Activated CD8-positive, alpha-beta T cell treated with anti-CD3 and anti-CD28 coated beads for 36 hours (primary cell): Measurements from ENCODE around the gene IL1A. TPM values are rescaled to one million over a fixed set of nuclear protein-coding genes. Genes with fewer than 3 reads are reported as not detected.

ENCODE experiments used
- ATAC-seq: fragments of 200-7000 bp; cut with Tn5 transposase; one replicate; pipeline ENCODE4 v1.10.0; 2021; ENCODE audit warnings: mild to moderate bottlenecking, moderate library complexity
- CTCF ChIA-PET: fragments of 350-600 bp; sonication (Branson Sonifier 250); formaldehyde crosslinking; loops from one replicate; lab custom pipeline; 2021; ENCODE audit warnings: antibody characterized with exemption; lab: Charles Lee
- POLR2A ChIA-PET: fragments of 350-600 bp; sonication (Branson Sonifier 250); formaldehyde crosslinking; loops from one replicate; lab custom pipeline; 2021; ENCODE audit warnings: antibody characterized with exemption; lab: Charles Lee
- DNase-seq: peaks from one replicate; pipeline ENCODE4 v3.0.0-alpha.2; 2020
- H3K27ac Mint-ChIP-seq: one replicate; pipeline ENCODE4 v1.8.0; 2021; ENCODE audit warnings: mild to moderate bottlenecking, mixed read lengths
- H3K27me3 Mint-ChIP-seq: one replicate; pipeline ENCODE4 v1.8.0; 2021; ENCODE audit warnings: mixed read lengths
- H3K36me3 Mint-ChIP-seq: one replicate; pipeline ENCODE4 v1.8.0; 2021; ENCODE audit warnings: low read depth, mixed read lengths
- H3K4me1 Mint-ChIP-seq: one replicate; pipeline ENCODE4 v1.8.0; 2021; ENCODE audit warnings: low read depth, mixed read lengths
- H3K4me3 Mint-ChIP-seq: one replicate; pipeline ENCODE4 v1.8.0; 2021; ENCODE audit warnings: mild to moderate bottlenecking, moderate library complexity, mixed read lengths
- H3K9me3 Mint-ChIP-seq: one replicate; pipeline ENCODE4 v1.8.0; 2021; ENCODE audit warnings: mixed read lengths
- intact Hi-C: fragments of 100-400 bp; cut with micrococcal nuclease; formaldehyde crosslinking; loops from one replicate; pipeline ENCODE4 v1.10.0; 2022
- total RNA-seq, 2 experiments: library from RNA; stranded (reverse); gene quantifications; one replicate each; pipeline ENCODE4 v1.2.3, GENCODE V29; 2021
- TF ChIP-seq, protein P1 (sequence below): fragments of 200-600 bp; IDR thresholded peaks from one replicate; pipeline ENCODE4 v1.8.0; 2022; ENCODE audit warnings: antibody characterized with exemption, mild to moderate bottlenecking

The IL1A gene
- total RNA-seq, 2 experiments from 2014 or later: 0.69 to 0.99 TPM

DNA sequence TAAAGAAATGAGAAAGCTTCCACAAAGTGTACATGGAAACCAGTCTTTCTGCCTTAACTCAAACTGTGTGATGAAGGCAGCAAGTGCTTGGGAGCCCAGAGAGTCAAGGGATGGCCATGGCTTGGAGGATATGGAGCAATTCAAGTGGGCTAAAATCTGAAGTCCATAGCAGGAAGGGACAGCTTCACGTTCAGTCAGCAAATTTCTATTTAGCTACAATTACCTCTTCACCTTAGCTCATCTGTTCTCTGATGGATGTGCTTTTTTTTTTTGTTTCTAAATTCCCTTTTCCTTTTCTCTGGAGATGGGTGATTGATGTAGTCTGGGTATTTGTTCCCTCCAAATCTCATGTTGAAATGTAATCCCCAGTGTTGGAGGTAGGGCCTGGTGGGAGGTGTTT, 4.9 kb upstream of the IL1A start:
- no peak overlapping the region for H3K27ac Mint-ChIP-seq
- ATAC-seq: no peak
- no peaks in the 10 kb centered on the region for H3K36me3 Mint-ChIP-seq
- intact Hi-C loops: no loop called here
- no peak for DNase-seq
- peaks cover 15% of the 10 kb centered on the region for H3K27me3 Mint-ChIP-seq
- TF ChIP-seq, protein P1, sequence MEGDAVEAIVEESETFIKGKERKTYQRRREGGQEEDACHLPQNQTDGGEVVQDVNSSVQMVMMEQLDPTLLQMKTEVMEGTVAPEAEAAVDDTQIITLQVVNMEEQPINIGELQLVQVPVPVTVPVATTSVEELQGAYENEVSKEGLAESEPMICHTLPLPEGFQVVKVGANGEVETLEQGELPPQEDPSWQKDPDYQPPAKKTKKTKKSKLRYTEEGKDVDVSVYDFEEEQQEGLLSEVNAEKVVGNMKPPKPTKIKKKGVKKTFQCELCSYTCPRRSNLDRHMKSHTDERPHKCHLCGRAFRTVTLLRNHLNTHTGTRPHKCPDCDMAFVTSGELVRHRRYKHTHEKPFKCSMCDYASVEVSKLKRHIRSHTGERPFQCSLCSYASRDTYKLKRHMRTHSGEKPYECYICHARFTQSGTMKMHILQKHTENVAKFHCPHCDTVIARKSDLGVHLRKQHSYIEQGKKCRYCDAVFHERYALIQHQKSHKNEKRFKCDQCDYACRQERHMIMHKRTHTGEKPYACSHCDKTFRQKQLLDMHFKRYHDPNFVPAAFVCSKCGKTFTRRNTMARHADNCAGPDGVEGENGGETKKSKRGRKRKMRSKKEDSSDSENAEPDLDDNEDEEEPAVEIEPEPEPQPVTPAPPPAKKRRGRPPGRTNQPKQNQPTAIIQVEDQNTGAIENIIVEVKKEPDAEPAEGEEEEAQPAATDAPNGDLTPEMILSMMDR: no peak
- H3K9me3 Mint-ChIP-seq: no peaks in the 10 kb centered on the region
- peaks cover 8% of the 10 kb centered on the region for H3K4me1 Mint-ChIP-seq
- ChIA-PET POLR2A (no interaction called here), CTCF (interaction anchor here (0.9 to 2.0 kb wide), 3 partner anchors 39 to 96 kb away, joined by 3 to 5 read pairs (median 4); no protein-coding TSS in a partner anchor)
- no peak overlapping the region for H3K4me3 Mint-ChIP-seq

DNA sequence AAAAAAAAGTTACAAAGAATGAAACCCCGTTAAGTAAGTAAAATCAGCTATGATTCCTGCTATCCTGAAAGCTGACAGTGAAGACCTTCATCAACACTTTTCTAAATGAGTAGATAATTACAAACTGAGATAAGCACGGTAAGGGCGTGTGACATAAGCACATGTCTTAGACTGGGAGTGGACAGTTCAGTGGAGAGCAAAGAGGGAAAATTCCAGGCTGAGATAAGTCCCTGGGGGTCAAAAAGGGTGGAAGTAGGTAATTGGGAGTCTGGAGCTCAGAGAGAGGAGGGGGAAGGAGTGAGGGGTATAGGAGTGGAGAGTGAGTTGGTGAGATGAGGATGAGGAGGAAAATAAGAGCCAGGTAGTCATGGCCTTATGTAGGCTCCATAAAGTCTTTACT, 4.4 kb upstream of the IL1A start:
- intact Hi-C loops: no loop called here
- Mint-ChIP-seq H3K27ac (no peak overlapping the region), H3K9me3 (no peaks in the 10 kb centered on the region), H3K36me3 (no peaks in the 10 kb centered on the region), H3K4me3 (no peak overlapping the region), H3K27me3 (peaks cover 18% of the 10 kb centered on the region), H3K4me1 (peaks cover 5% of the 10 kb centered on the region)
- ChIA-PET POLR2A (no interaction called here), CTCF (interaction anchor here (0.9 to 1.4 kb wide), 3 partner anchors 38 to 97 kb away, joined by 3 to 4 read pairs (median 3); no protein-coding TSS in a partner anchor)
- TF ChIP-seq, protein P1: no peak
- DNase-seq (no peak), ATAC-seq (no peak)

DNA sequence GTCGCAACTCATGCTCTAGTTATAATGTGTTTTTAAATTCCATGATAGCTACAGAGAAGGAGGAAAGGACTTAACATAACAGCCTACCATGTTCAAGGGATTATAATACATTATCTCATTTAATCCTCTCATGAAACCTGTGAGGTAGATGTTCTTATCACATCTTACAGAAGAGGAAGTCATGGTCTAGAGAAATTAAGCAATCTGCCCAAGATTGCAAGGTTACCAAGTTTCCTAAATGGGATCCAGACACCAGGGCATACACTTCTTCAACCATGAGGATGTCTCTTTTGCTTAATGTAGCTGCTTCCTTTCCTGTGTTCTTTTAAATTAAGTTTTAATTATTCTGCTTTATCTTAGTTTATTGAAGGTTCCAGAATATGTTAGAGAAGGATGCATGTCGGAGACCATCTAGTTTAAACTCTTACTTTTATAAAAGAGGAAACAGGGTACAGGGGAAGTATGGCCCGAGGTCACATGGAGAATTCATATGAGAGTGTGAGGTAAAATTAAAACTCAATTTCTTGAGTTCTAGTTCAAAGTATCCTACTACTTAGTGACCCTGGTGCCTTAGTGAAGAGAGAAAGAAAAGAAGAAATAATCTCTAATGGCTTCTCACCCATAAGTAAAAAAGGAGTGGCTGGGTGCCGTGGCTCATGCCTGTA, 3.6 kb upstream of the IL1A start:
- Mint-ChIP-seq H3K27me3 (peaks cover 23% of the 10 kb centered on the region), H3K4me1 (no peaks in the 10 kb centered on the region), H3K4me3 (no peak overlapping the region), H3K36me3 (no peaks in the 10 kb centered on the region), H3K9me3 (no peaks in the 10 kb centered on the region), H3K27ac (no peak overlapping the region)
- TF ChIP-seq, protein P1: no peak
- intact Hi-C loops: no loop called here
- DNase-seq: no peak
- ChIA-PET POLR2A (no interaction called here), CTCF (interaction anchor here (0.9 to 1.4 kb wide), 3 partner anchors 39 to 97 kb away, joined by 3 to 4 read pairs (median 3); no protein-coding TSS in a partner anchor)
- no peak for ATAC-seq

DNA sequence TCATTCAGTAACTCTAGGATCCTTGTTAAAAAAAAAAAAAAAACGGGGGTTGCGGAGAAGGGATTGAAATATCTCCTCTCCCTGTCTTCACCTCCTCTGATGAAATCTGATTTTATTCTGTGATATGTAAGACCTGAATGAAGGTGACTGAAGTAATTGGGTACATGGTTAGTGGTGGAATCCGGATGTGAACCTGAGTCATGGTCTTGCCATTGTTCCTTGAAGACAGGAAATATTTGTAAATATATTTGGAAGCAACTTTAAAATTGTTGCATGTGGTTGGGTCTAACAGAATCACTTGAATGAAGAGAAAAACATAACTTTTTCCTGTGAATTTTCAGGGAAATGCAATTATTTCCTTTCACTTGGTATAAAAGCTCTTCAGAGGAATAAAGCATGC, 3.0 kb upstream of the IL1A start:
- intact Hi-C loops: no loop called here
- POLR2A ChIA-PET: no interaction called here
- no peak for DNase-seq
- no peak overlapping the region for H3K27ac Mint-ChIP-seq
- no peaks in the 10 kb centered on the region for H3K4me1 Mint-ChIP-seq
- CTCF ChIA-PET: interaction anchor here (0.9 to 1.4 kb wide), 2 partner anchors 15 to 38 kb away, joined by 3 to 4 read pairs; no protein-coding TSS in a partner anchor
- no peaks in the 10 kb centered on the region for H3K36me3 Mint-ChIP-seq
- no peak overlapping the region for H3K4me3 Mint-ChIP-seq
- ATAC-seq: no peak
- peaks cover 25% of the 10 kb centered on the region for H3K27me3 Mint-ChIP-seq
- no peaks in the 10 kb centered on the region for H3K9me3 Mint-ChIP-seq
- TF ChIP-seq, protein P1: no peak

DNA sequence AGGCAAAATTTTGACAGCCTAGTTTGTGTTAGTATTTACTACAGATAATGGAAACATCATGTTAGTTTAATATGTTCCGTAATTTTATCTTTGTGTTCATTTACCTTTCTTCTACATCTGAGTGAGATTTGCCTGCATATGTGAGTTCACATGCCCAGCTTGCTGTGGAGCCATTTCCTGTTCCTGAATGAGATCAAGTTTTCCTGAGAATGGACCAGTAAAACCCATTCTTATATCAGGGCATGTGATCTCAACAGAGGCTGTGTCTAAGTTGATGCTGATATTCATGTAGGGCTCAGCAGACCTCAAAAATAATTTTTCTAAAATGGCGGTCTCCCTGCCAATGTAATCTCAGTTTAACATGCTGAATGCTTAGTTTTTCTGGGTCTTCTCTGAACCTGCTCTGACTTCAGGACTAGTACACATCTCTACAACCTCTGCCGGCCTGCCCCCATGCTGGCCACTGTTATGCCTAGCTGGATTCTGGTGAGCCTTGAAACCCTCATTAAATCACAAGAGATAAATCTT, 1.0 kb downstream of the IL1A start:
- H3K4me1 Mint-ChIP-seq: no peaks in the 10 kb centered on the region
- TF ChIP-seq, protein P1: no peak
- ATAC-seq (no peak), DNase-seq (no peak)
- H3K27ac Mint-ChIP-seq: no peak overlapping the region
- no peak overlapping the region for H3K4me3 Mint-ChIP-seq
- no peaks in the 10 kb centered on the region for H3K36me3 Mint-ChIP-seq
- no peaks in the 10 kb centered on the region for H3K9me3 Mint-ChIP-seq
- ChIA-PET POLR2A (no interaction called here), CTCF (interaction anchor here (1.5 kb wide), 1 partner anchor 158 kb away, joined by 8 read pairs; no protein-coding TSS in a partner anchor)
- intact Hi-C loops: no loop called here
- peaks cover 30% of the 10 kb centered on the region for H3K27me3 Mint-ChIP-seq
